ENCODE measurements around the gene CNKSR1.
A peak's percentile ranks its signal among the peaks of the same experiment; 100 is the strongest.

The CNKSR1 gene

DNA sequence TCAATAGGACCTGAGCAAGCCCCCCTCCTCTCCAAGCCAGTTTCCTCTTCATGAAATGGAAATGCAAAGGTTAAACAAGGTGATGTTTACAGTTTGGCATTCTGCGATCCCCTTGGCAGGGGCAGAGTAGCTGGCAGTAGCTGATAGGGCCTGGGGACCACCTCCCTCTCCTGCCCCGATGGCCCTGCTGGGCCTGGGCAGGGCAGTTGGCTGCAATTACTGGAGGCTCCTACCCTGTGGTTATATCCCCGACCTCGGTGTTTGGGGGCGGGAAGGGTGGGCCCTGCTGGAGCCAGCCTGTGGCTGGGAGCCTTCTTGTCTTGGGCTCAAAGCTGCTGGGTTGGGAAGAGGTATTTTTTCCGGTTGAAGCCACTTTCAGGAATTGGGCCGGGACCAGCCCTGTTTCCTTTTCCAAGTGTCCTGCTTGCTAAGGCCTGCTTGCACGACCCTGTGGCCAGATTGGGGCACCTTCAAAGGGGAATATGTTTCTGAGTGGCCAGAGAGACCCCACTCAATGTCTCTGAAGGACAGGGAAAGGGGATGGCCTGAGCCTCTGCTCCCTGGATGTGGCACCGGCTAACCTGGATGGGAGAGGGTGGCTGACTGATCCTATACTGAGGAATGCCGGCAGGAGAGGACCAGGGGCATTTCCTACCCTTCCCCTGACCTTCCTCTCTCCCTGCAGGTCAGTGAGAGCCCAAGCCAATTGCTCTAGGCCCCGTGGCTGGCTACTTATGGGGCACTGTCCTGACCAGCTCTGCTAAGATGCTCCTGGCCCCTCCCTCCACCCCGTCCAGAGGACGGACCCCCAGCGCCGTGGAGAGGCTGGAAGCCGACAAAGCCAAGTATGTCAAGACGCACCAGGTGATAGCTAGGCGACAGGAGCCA lies 16.5 kb upstream of the CNKSR1 start:
- DNase-seq = no peak

DNA sequence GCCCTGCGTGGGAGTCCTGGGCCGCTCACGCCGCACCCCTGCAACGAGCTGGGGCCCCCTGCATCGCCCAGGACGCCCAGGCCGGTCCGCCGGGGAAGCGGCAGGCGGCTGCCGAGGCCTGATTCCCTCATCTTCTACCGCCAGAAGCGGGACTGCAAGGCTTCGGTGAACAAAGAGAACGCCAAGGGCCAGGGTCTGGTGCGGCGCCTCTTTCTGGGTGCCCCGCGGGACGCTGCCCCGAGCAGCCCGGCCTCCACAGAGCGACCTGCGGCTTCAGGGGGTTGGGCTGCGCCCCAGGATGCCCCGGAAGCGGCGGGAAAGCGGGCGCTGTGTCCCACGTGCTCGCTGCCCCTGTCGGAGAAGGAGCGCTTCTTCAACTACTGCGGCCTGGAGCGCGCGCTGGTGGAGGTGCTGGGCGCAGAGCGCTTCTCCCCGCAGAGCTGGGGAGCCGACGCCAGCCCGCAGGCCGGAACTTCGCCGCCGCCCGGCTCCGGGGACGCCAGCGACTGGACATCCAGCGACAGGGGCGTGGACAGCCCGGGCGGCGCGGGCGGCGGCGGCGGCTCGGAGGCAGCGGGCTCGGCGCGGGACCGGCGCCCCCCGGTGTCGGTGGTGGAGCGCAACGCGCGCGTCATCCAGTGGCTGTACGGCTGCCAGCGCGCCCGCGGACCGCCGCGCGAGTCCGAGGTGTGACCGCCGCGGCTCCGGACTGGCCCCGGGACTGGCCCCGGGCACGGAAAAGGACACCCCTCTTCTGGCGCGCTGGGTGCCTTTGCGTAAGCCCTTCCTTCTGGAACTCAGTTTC lies 15.7 kb upstream of the CNKSR1 start:
- DNase-seq = no peak

DNA sequence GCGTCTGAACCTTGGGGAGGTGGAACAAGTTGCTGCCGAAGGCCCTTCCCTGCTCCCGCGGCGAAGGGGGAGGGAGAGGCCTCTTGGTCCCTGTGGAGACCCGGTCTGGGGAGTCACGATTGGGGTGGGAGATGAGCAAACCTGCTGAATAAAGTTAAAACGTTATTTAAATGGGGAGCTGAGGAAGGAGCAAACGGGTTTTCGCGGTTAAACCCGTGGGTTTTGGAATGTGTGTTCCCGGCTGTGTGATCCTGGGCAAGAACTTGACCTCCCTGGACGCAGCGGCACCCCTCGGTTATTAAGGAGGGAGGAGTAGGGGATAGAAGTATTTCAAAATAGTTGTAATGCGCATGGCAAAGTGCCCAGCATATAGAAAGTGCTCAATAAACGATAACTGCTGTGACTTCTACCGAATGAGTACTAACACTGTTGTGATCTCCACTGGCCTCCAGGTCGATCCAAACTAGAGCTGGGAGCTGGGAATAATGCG lies 15.0 kb upstream of the CNKSR1 start:
- DNase-seq = no peak

DNA sequence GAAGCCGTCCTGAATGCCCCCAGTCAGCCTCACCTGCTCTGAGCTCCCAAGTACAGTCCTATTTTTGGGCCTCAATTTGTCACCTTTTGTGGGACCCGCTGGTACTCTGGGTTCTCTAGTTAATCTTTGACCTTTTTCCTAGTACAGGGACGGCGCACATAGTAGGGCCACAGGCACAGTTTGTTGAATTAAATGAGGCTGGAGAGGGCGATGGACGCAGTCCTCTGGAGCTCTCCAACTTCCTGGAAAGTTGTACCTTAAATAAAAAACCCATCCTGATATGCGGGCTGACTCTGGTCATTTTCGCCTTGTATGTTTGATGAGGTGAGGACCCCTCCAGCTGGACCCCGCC lies 13.6 kb upstream of the CNKSR1 start:
- no peak for DNase-seq

DNA sequence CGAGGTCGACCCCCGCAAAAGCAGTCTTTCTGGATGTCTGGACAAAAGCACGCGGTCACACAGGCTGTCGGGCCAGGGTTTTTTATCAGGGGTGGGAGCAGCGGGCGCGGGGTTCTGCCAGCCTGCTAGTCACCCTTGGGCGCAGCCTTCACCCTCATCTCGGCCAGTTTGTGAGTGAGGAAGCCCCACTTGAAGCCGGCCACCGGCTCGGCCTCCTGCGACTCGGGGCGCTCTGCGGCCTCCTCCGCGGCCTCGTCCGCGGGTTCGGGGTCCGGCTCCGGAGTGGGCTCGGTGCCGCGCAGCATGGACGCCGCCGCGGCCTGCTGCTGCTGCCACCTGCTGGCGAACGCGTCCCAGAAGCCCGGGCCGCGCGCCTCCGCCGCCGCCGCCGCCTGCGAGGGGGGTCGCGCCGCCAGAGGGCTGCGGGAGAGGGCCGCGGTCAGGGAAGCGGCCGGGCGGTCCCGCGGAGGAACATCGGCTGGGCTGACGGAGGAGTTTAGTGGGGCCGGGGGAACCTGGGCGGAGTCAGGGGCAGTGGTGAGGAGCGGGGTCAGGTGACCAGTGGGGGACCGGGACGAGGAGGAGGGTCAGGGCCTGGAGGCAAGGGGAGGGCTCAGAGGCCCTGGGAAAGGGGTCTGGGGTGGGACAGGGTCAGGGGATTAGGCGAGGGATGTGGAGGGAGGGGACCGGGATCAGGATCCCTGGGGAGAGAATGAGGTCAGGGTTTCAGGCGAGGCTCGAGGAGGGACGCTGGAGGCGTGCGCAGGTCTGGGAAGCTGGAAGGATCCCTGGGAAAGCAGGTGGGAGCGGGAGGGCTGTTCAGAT lies 13.0 kb upstream of the CNKSR1 start:
- no peak for DNase-seq

DNA sequence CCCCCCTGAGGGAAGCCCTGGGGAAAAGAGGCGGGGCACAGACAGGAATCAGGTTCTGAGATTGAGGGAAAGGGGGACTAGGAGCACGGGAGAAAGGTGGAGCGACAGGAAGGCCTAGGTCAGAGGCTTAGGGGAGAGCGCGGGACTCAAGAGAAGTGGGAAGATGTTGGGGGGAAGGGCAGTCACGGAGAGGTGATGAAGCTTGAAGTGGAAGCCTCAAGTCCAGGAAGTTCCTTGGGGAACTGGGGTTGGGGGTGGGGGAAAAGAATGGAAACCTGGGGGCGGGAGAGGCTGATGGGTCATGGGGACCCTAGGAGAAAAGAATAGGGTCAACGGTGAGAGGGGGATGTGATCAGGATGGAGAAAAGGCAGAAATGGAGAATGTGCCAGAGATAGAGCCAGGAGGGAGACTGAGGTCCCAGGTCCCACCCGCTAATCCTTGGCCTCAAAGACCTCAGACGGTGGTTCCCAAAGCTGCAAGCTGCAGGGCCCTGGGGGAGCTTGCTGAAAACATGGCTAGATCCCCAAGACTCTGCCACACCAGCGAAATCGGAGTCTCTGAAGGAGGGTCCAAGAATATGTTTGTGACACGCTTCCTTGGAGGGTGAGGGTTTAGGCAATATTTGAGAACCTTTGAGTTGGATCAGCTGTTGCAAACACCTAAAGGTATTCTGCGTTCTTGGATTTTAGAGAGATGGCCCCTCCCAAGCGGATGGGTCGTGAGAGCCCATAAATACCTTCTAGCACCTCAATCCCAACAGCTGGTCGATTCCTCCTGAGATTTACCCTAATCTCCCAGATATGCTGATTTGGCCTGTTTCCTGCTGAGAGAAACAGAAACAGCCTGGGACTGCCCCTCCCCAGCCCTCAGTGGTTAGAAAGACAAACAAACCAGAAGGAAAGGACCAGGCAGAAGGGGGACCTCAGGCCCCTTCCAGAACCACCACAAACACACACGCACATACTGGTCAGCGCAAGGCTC lies 12.1 kb upstream of the CNKSR1 start:
- DNase-seq = no peak

DNA sequence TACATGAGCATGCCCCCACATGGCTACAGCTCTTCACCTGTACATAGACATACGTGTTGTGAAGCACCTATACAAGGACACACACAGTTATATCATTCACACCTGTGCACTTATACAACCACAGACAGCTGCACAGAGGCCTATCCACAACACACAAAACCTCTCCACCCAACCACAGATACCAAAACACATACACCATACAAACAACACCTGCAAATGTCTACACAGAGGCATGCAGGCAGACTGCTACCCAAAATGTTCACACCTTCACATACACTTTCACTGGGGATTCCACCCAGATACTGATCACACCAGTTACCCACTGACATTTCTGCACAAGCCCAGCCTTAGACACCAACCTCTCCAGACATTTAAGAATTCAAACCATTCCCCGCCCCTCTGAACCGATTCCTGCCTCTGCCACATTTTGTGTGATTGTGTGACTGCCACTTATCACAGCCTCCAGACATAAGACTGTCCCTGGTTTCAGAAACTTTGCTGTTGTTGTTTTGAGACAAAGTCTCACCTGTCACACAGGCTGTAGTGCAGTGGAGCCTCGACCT lies 10.5 kb upstream of the CNKSR1 start:
- no peak for DNase-seq

DNA sequence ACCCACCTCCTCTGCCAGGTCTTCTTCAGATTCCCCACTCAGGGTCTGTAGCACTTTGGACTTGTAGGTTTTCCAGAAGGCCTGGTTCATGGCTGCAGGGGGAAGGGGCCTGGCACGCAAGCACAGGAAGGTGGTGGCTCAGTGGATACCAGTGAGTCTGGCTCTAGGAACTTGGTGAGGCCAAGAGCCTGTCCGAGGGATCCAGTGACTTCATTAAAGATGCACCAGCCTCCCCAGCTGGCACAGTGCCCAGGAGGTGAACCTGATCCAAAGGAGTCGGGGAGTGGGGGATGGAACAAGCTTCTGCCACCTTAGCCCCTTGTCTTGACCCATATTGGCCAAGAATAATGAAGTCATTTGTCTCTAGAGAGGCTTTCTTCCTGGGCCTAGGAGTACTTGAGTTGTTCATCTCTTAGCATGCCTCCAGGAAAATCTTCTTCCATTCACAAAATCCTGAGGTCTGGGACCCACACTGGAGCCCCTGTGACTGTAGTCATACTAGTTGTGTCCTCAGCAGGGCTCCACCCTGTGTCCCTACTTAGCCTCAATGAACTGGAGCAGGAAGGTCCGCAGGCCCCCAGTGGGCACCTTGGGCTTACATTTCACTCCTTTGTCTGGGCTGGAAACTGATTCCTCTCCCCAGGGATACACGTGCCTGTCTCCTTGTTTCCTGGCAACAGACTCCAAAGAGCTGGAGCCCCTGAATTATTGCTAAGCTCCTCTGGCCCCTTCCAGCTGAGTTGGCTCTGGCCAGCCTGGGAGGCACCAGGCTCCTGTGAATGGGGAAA lies 8.7 kb upstream of the CNKSR1 start, which contains the start of gene C1orf232:
C1orf232 (minus strand) TSS at position 554 of the 788 bp plus-strand sequence; CDS start at position 90, 464 bp downstream.
- no peak for DNase-seq

DNA sequence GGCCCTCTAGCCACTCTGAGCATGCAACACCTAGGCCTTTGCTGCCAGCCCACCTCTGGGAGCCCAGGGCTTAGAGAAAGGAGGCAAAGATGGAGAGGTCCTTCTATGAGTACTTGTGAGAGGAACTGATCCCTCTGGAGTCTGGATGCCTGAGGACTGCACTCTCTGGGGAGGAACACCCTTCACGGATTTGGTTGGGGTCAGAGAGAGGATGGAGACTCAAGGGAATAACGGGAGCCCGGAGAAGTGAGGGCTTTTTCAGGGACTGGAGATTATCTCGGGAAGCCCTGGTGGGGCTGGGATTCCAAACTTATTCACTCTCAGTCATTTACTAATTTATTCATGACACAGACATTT lies 8.1 kb upstream of the CNKSR1 start:
- DNase-seq = no peak

DNA sequence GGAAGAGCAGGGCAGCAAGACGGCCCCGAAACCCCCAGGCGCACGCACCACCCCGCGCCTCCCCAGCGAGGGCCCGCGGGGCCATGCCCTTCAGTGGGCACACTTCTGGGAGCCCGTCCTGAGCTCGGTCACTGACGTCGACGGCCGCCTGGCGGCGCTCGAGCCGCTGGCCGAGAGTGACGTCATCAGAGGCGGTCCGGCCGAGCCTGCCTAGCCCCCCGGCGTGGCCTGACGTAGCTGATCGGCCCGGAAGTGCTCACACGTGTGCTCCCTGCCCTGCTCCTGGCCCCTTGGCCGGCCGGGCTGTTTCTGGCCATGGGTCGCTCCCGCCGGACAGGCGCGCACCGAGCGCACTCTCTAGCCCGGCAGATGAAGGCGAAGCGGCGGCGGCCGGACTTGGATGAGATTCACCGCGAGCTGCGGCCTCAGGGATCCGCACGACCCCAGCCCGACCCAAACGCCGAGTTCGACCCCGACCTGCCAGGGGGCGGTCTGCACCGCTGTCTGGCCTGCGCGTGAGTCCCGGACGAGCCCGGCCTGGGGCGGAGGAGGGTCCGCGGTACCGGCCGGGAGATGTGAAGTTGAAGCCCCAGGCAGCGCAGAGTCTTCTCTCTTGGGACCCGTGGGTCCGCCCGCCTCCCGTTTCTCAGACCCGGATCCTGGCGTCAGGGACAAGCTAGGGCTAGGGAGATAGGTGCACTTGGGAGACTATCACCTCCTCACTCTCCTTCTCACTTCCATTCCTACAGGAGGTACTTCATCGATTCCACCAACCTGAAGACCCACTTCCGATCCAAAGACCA lies 7.4 kb upstream of the CNKSR1 start, which contains the start of gene ZNF593:
ZNF593 (plus strand) TSS at position 240 of the 803 bp plus-strand sequence; CDS start at position 316, 76 bp downstream.
- DNase-seq = peak; percentile 68

DNA sequence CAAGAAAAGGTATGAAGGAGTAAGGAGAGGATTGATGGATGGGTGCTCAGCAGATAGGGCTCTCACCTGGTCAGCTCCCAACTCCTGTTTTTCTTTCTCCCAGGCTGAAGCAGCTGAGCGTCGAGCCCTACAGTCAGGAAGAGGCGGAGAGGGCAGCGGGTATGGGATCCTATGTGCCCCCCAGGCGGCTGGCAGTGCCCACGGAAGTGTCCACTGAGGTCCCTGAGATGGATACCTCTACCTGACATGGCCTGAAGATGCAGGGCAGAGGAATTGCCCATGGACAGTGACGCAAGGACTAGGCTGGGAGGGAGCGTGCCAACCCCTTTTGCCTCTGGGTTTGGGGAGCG lies 6.8 kb upstream of the CNKSR1 start:
- no peak for DNase-seq

DNA sequence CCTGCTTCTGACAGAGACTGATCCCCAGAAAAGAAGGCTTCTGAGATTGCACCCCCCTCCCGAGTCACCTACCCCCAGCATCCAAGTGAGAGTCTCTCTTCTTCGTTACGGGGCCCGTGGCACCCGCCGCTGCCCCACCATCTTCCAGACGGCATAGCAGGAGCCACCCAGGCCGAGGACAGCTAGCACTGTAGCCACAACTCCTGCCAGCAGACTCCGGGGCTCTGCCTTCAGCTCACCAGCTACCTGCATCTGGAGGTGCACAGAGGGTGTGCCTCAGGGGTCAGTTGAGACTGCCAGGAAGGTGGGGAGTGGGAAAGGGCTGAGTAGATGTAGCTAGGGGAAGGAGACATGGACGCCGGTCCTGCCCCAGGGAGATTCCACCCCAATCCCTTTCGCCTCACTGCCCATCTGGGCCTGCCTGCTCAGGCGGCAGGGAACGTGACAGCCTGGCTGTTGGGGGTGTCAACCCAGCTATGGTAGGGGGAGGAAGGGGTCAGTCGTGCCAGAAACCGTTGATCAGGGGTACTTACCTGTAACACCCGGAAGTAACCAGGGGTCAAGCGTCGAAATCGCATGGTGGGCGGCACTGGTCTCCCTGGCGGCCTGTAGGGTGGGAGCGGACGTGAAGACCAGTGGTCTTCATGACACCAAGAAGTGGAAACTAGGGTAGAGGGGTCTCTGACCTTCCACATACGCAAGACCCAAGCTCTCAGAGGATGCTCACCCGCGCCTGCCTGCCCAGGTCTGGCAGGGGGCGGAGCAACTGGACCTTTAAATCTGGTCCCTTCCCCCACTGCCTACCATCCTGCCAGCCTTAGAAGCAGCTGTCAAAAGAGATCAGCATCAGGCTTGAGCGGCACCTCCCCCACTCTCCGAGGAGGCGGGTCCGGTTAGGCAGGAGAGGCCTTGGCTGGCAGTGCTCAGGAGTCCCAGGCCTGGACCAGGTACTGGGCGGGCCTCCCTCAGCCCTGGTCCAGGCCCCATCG lies 5.9 kb upstream of the CNKSR1 start, which contains the start of gene ZNF593OS:
ZNF593OS (minus strand) TSS at position 749 of the 989 bp plus-strand sequence; CDS start at position 578, 171 bp downstream.
- DNase-seq = no peak

DNA sequence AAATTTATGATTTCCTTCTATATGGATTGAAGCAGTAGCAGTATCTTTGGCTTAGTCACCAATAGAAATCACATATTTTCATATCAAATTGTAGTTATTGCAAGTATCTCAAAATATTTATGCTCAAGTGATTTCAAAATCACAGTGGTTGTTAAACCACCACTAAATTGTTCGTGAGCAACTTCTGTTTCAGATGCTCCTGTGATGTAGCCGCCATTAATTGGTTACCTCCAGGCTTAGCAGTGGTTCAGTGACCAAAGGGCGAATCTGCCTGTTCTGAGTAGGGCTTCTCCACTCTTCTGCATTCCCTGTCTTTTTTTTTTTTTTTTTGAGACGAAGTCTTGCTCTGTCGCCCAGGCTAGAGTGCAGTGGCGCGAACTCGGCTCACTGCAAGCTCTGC lies 1.9 kb upstream of the CNKSR1 start:
- DNase-seq = no peak

DNA sequence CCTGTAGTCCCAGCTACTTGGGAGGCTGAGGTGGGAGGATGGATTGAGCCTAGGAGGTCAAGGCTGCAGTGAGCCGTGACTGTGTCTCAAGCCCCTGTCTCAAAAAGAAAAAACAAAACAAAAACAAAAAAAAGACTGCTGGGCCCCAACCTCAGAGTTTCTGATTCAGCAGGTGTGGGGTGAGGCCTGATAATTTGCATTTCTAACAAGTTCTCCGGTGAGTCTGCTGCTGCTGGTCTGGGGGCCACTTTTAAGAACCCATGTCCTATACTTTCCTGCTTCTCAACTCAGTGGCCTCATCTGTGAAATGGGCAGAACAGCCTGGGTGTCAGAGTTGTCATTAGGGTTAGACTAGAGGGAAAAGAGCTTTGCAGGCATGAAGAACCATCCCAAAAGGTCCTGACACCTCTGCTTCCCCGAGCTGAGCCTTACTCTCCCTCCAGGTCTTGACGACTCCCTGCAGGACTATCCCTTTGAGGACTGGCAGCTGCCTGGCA lies 2.8 kb downstream of the CNKSR1 start:
- DNase-seq = no peak

DNA sequence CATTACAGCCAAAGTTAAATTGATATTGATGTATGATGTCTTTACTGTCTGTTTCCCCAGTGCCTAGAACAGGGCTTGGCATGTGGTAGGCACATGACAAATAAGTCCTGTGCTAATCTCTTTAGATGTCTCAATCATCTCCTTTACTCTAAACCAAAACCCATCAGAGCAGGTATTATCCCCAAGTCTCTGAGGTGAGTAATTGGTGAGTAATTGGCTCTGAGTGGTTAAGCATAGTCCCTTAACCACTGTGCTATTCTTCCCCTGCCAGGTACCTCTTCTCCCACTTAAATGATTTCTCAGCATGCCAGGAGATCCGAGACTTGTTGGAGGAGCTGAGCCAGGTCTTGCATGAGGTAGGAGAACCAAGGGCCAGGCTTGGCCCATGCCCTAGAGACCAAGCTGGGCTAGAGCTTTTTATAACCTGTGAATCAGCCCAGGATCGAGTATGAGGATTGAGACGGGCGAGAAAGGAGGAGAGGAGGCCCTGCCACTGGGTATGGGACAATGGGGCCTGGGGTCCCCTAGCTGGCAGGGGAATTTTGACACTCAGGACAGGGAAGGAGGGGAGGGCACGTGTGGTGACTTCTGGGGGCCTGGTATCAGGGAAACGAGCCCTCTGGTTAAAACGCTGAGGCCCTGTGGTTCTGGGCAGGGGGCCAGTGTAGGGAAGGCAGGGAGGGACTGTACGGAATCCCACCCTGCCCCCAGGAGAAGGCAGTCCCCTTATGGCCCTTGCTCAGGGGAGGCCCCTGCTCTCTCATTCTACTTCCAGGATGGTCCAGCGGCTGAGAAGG lies 4.5 kb downstream of the CNKSR1 start:
- no peak for DNase-seq

DNA sequence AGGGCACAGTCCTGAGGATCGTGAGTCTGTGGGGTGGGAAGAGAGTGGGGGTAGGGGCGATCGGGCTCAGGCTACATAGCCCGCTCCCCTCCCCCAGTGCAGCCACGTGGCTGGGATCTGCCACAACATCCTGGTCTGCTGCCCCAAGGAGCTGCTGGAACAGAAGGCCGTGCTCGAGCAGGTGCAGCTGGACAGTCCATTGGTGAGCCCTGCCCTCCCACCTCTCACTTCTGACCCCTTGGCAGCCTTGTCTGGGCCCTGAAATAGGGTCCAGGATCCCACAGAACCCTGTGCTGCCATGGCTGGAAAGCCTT lies 5.0 kb downstream of the CNKSR1 start:
- no peak for DNase-seq

DNA sequence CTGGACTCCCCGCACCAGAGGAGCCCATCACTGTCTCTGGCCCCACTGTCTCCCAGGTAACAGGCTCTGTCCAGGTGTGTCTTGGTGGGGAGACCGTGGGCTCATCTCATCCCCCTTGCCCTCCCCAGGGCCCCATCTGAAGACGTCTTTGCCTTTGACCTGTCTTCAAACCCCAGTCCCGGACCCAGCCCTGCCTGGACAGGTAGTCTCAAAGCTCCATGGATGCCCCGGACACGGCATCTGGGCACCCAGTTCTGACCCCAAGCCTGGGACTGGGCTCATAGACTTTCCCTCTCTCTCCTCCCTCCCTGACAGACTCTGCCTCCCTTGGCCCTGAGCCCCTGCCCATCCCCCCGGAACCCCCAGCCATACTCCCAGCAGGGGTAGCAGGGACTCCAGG lies 6.8 kb downstream of the CNKSR1 start:
- DNase-seq = no peak

All from NCI-H774 (cell line).